ENCODE results near the gene TMEM234.

The TMEM234 gene

GRCh38 chr1:32200226-32201010, 21.7 kb downstream of the TMEM234 start, which contains the start of gene CCDC28B:
Gene CCDC28B (plus strand): TSS chr1:32200595. CDS start chr1:32201936, 1,341 bp downstream.
- peak in 1 of 2 experiments; percentile 28 for DNase-seq (ENCODE audit: low read depth in 2 of 2)

- no peak for DNase-seq (ENCODE audit: low read depth in 2 of 2)
Observed at GRCh38 chr1:32199717-32200072, 22.5 kb downstream of the TMEM234 start.

GRCh38 chr1:32199043-32199716, 23.0 kb downstream of the TMEM234 start:
- no peak for DNase-seq (ENCODE audit: low read depth in 2 of 2)

GRCh38 chr1:32198237-32199042, 23.7 kb downstream of the TMEM234 start:
- no peak for DNase-seq (ENCODE audit: low read depth in 2 of 2)

- no peak for DNase-seq (ENCODE audit: low read depth in 2 of 2)
Observed at GRCh38 chr1:32197837-32198236, 24.3 kb downstream of the TMEM234 start.

- DNase-seq (ENCODE audit: low read depth in 2 of 2) = no peak
Observed at GRCh38 chr1:32197074-32197473, 25.1 kb downstream of the TMEM234 start.

GRCh38 chr1:32195972-32196823, 26.0 kb downstream of the TMEM234 start:
- no peak for DNase-seq (ENCODE audit: low read depth in 2 of 2)

GRCh38 chr1:32195531-32195930, 26.6 kb downstream of the TMEM234 start:
- DNase-seq (ENCODE audit: low read depth in 2 of 2) = no peak

GRCh38 chr1:32194984-32195383, 27.2 kb downstream of the TMEM234 start:
- DNase-seq (ENCODE audit: low read depth in 2 of 2) = no peak

- DNase-seq (ENCODE audit: low read depth in 2 of 2) = no peak
Observed at GRCh38 chr1:32192220-32192948, 29.8 kb downstream of the TMEM234 start.

- no peak for DNase-seq (ENCODE audit: low read depth in 2 of 2)
Observed at GRCh38 chr1:32187850-32188249, 34.3 kb downstream of the TMEM234 start.

GRCh38 chr1:32186491-32186890, 35.7 kb downstream of the TMEM234 start:
- DNase-seq (ENCODE audit: low read depth in 2 of 2) = no peak

- DNase-seq (ENCODE audit: low read depth in 2 of 2) = no peak
Observed at GRCh38 chr1:32186077-32186476, 36.1 kb downstream of the TMEM234 start.

- no peak for DNase-seq (ENCODE audit: low read depth in 2 of 2)
Observed at GRCh38 chr1:32184650-32185049, 37.5 kb downstream of the TMEM234 start.

GRCh38 chr1:32182060-32182459, 40.1 kb downstream of the TMEM234 start:
- DNase-seq (ENCODE audit: low read depth in 2 of 2) = no peak

- no peak for DNase-seq (ENCODE audit: low read depth in 2 of 2)
Observed at GRCh38 chr1:32181563-32181962, 40.6 kb downstream of the TMEM234 start.

- no peak for DNase-seq (ENCODE audit: low read depth in 2 of 2)
Observed at GRCh38 chr1:32181065-32181464, 41.1 kb downstream of the TMEM234 start.

- no peak for DNase-seq (ENCODE audit: low read depth in 2 of 2)
Observed at GRCh38 chr1:32180186-32181060, 41.7 kb downstream of the TMEM234 start.

GRCh38 chr1:32179443-32180185, 42.5 kb downstream of the TMEM234 start, which contains the start of gene TXLNA:
Gene TXLNA (plus strand): TSS chr1:32179675. CDS start chr1:32180346, 671 bp downstream.
- DNase-seq (ENCODE audit: low read depth in 2 of 2) = peak; percentile 76 to 88
